DND-41 (cell line): ENCODE measurements around the gene UBR3.

ENCODE experiments used
- ATAC-seq: fragments of 200-7000 bp; cut with Tn5 transposase; 3 replicates; pipeline ENCODE4 v1.9.1; 2021; ENCODE audit warnings: low read depth; ENCODE audit not compliant: insufficient read depth
- DNase-seq: peaks from one replicate; pipeline ENCODE4 v3.0.0-alpha.2; 2020
- H2AFZ ChIP-seq: 2 replicates; pipeline ENCODE4 v1.6.0; 2012; ENCODE audit warnings: low read depth, low read length
- H3K27ac ChIP-seq: 2 replicates; pipeline ENCODE4 v1.5.1; 2012; ENCODE audit warnings: low read length, inconsistent platforms
- H3K27me3 ChIP-seq: fragments of 200-600 bp; sonication (generic); 2 replicates; pipeline ENCODE4 v1.6.0; 2012; ENCODE audit warnings: low read length, mild to moderate bottlenecking, inconsistent platforms; ENCODE audit not compliant: insufficient read depth, poor library complexity
- H3K36me3 ChIP-seq: 2 replicates; pipeline ENCODE4 v1.5.1; 2012; ENCODE audit warnings: low read length, inconsistent platforms; ENCODE audit not compliant: insufficient read depth
- H3K4me1 ChIP-seq: 2 replicates; pipeline ENCODE4 v1.5.1; 2012; ENCODE audit warnings: mild to moderate bottlenecking, low read length; ENCODE audit not compliant: insufficient read depth
- H3K4me2 ChIP-seq: 2 replicates; pipeline ENCODE4 v1.6.0; 2012; ENCODE audit warnings: mild to moderate bottlenecking, moderate library complexity, low read length, inconsistent platforms; ENCODE audit not compliant: insufficient read depth
- H3K4me3 ChIP-seq, 2 experiments: fragments of 200-600 bp in 1 of 2; shearing (Covaris generic) in 1 of 2; 2 replicates each; pipeline ENCODE4 v1.5.1; 2012 to 2016; ENCODE audit warnings: inconsistent platforms in 2 of 2, low read length in 2 of 2, mild to moderate bottlenecking in 2 of 2, low read depth in 1 of 2, moderate library complexity in 1 of 2
- H3K79me2 ChIP-seq: 2 replicates; pipeline ENCODE4 v1.6.0; 2012; ENCODE audit warnings: low read length, inconsistent platforms; ENCODE audit not compliant: insufficient read depth
- H3K9ac ChIP-seq: 2 replicates; pipeline ENCODE4 v1.6.0; 2012; ENCODE audit warnings: low read depth, mild to moderate bottlenecking, inconsistent platforms, low read length, moderate library complexity
- H3K9me3 ChIP-seq: 2 replicates; pipeline ENCODE4 v1.5.1; 2012; ENCODE audit warnings: low read length, moderate library complexity, mild to moderate bottlenecking, inconsistent platforms; ENCODE audit not compliant: insufficient read depth, severe bottlenecking
- H4K20me1 ChIP-seq: 2 replicates; pipeline ENCODE4 v1.6.0; 2012; ENCODE audit warnings: low read length; ENCODE audit not compliant: insufficient read depth
- EZH2 ChIP-seq: IDR thresholded peaks from 3 replicates; pipeline ENCODE4 v1.6.1; 2012; ENCODE audit warnings: borderline replicate concordance, low read depth, mild to moderate bottlenecking, moderate library complexity, low read length, inconsistent platforms; ENCODE audit not compliant: severe bottlenecking
- TF ChIP-seq, protein P1 (sequence below): IDR thresholded peaks from 2 replicates; pipeline ENCODE4 v1.5.1; 2012; ENCODE audit warnings: borderline replicate concordance, low read length, moderate library complexity, mild to moderate bottlenecking; ENCODE audit not compliant: poor library complexity, severe bottlenecking; ENCODE audit errors: extremely low read depth

The UBR3 gene

DNA sequence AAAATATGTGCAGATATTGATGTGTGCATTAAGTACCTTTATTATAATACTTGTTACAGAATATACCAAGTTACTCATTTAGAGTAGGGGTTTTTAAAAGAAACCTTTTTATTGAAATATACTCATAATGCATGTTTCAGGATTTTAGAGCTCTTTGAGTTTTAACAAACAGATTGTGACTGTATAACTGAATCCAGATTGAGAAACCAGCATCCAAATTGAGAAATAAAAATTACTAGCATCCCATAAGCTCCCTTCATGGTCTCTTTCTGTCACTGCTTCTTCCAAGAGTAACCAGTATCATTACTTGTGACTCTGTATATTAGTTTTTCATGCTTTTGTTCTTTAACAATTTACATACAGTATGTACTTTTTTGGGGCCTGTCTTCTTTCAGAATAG, 156.9 kb downstream of the UBR3 start:
- Histone ChIP-seq H3K4me1 (no peaks in the 10 kb centered on the region), H3K4me2 (no peak overlapping the region), H2AFZ (no peak overlapping the region), H3K36me3 (peaks cover 9% of the 10 kb centered on the region; the same call in 1 of the 2 replicates), H3K27ac (no peak overlapping the region), H3K4me3 (no peak overlapping the region), H3K9me3 (no peaks in the 10 kb centered on the region), H3K27me3 (no peaks in the 10 kb centered on the region), H3K79me2 (no peaks in the 10 kb centered on the region), H4K20me1 (no peaks in the 10 kb centered on the region), H3K9ac (no peak overlapping the region)
- no peak for TF ChIP-seq EZH2
- TF ChIP-seq, protein P1, sequence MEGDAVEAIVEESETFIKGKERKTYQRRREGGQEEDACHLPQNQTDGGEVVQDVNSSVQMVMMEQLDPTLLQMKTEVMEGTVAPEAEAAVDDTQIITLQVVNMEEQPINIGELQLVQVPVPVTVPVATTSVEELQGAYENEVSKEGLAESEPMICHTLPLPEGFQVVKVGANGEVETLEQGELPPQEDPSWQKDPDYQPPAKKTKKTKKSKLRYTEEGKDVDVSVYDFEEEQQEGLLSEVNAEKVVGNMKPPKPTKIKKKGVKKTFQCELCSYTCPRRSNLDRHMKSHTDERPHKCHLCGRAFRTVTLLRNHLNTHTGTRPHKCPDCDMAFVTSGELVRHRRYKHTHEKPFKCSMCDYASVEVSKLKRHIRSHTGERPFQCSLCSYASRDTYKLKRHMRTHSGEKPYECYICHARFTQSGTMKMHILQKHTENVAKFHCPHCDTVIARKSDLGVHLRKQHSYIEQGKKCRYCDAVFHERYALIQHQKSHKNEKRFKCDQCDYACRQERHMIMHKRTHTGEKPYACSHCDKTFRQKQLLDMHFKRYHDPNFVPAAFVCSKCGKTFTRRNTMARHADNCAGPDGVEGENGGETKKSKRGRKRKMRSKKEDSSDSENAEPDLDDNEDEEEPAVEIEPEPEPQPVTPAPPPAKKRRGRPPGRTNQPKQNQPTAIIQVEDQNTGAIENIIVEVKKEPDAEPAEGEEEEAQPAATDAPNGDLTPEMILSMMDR: no peak
- DNase-seq: no peak
- ATAC-seq: no peak

DNA sequence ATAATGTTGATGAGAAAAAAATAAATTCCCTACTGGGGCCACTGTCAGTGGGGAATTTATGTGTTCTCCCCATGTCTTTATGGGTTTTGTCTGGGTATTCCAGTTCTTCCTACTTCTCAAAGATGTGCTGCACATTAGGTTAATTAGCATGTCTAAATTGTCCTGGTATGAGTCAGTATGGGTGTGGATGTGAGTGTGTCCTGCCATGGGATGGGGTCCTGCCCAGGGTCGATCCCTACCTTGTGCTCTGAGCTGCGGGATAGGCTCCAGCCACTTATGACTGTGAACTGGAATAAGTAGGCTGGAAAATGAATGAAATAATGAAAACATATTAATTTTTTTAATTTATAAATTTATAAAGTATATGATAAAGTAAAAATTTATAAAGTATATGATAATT, 167.5 kb downstream of the UBR3 start:
- Histone ChIP-seq H3K9ac (no peak overlapping the region), H3K4me1 (no peaks in the 10 kb centered on the region), H3K79me2 (no peaks in the 10 kb centered on the region), H3K36me3 (peaks cover 30% of the 10 kb centered on the region), H3K4me3 (no peak overlapping the region), H3K4me2 (no peak overlapping the region), H3K27ac (no peak overlapping the region), H4K20me1 (no peaks in the 10 kb centered on the region), H3K9me3 (peaks cover 18% of the 10 kb centered on the region), H3K27me3 (no peaks in the 10 kb centered on the region), H2AFZ (no peak overlapping the region)
- no peak for ATAC-seq
- TF ChIP-seq, protein P1: no peak
- TF ChIP-seq EZH2: no peak
- DNase-seq: no peak

DNA sequence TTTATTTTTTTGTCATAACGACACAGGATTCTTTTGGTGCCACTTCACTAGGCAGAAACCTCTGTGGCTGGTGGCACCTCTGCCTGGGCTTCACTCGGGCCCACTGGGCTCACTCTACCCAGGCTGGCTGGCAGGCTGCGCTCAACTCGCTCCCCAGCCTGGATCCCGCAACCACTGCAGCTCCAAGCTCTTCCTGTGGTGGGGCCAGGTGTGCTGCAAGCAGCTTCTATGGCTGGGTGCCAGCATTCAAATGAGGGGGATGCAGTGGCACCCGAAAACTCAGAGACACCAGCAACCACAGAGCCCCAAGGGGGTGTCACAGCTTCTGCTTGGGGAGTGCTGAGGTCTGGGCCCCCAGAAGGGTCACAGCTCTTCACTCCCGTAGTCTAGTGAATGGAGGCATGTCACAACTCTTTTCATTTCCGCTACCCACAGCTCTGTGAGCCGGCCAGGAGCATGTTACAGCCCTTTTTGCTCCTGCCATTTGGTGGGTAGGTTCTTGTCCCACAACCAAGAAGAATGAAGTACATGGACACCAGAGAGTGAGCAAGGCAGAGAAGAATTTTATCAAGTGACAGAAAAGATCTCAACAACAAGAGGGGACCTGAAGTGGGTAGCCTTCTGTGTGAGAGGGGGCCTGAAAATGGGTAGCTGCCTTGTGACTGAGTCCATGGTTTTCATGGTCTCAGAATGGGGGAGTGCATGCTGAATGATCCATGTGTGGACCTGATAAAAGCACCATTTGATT, 170.1 kb downstream of the UBR3 start:
- no peaks in the 10 kb centered on the region for H4K20me1 ChIP-seq
- H3K9ac ChIP-seq: no peak overlapping the region
- H3K27me3 ChIP-seq: no peaks in the 10 kb centered on the region
- no peak overlapping the region for H3K27ac ChIP-seq
- H3K4me3 ChIP-seq: no peak overlapping the region
- no peaks in the 10 kb centered on the region for H3K4me1 ChIP-seq
- H3K9me3 ChIP-seq: peaks cover 18% of the 10 kb centered on the region
- peak; percentile 17 for DNase-seq
- 0 out of 3 replicates have a peak, but pooled peaks have one; percentile 31 for ATAC-seq
- no peak overlapping the region for H3K4me2 ChIP-seq
- no peaks in the 10 kb centered on the region for H3K79me2 ChIP-seq
- TF ChIP-seq, protein P1: no peak
- TF ChIP-seq EZH2: no peak
- no peak overlapping the region for H2AFZ ChIP-seq
- peaks cover 35% of the 10 kb centered on the region for H3K36me3 ChIP-seq
